Left cardiac atrium (tissue), 4 donors: ENCODE results near the gene RGS6. TPM values are rescaled to one million over a fixed set of nuclear protein-coding genes. Genes with fewer than 3 reads are reported as not detected.
A peak's percentile ranks its signal among the peaks of the same experiment; 100 is the strongest.

ENCODE experiments used
- ATAC-seq, 2 donors: fragments of 200-7000 bp; cut with Tn5 transposase; one replicate each; pipeline ENCODE4 v1.9.1; 2020; ENCODE audit warnings: mild to moderate bottlenecking in 2 of 2, moderate library complexity in 2 of 2
- DNase-seq: peaks from one replicate; pipeline ENCODE4 v3.0.0-alpha.2; 2020
- intact Hi-C, 2 donors: fragments of 100-400 bp; cut with DNase I; formaldehyde crosslinking; loops; one replicate each; pipeline versions ENCODE4 v1.14.1 to v1.15.1; 2022 to 2023
- total RNA-seq, 2 donors: library from RNA; stranded (reverse); fragmentation: NEBNext Ultra II Directional; extraction: Animal tissue kit (Norgen Biotek cat#: 25700); gene quantifications; one replicate each; pipeline ENCODE4 v1.2.1, GENCODE V29; 2021
- donor health status: DM: no; HTN: yes; CAD: no.
- donor health status: DM: no; HTN: yes; CAD: no; lungs with severe emphysema.
- donor health status: DM: yes; HTN: yes; CAD: no.
- donor health status: Dilated cardiomyopathy.

The RGS6 gene
- total RNA-seq, 2 donors from 2014 or later, result 12.4 to 18.5 TPM

DNA sequence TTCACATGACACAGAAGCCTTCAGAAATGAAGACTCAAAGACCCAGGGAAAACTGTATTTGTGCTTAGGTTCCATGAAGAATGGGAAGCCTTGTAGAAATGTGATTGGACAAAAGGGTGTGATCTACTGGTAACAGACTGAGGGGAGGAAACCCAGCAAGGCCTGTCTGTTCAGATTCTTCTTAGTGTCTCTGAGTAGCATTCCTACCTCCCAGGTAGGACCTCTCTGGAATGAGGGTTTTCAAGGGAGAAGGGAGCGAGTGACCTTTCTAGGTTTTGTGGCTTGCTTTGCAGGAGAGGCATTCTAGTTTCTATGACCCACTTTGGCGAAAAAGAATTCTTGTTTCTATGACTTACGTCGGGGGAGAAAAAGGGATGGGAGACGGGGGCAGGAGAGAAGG, 560.0 kb downstream of the RGS6 start:
- intact Hi-C loops, result no loop called here
- ATAC-seq, result no peak

DNA sequence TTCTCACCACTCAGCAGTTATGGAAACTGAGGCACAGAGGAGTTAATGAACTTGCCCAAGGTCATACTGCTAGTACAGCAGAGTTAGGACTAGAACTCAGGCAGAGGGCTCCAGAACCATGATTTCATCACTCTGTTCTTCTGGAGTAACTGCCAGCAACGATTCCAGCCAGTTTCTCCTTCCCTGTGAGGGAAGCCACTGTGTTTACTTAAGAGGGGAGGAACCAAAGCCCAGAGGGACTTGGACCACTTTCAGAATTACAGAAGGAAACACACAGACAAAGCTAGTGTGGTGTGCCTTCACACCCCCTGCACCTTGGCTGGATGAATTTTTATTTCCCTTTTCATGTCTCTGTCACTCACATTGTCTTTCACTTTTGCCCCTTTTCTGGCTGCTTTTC, 563.4 kb downstream of the RGS6 start:
- no peak for DNase-seq
- intact Hi-C loops, result no loop called here
- ATAC-seq, result peak; percentile 19 to 53

More for the DNA sequence above, 560.0 kb downstream of the RGS6 start:
- no peak for DNase-seq

DNA sequence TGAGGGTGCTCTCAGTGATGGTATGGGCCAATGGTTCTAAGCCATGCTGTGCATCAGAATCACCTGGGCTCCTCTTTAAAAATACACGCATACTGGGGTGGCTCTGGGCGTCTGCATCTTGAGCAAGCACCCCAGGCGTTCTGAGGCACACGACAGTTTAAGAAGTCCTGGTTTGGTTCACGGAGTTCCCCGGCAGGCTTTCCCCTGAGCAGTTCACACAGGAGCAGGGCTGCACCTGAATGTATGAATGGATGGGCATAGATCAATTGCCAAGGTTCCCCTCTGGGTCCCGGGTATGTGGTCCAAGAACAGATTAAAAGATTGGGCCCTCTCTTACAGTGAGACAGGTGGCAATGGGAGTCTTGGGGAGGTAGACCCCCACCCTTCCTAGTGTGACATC, 566.4 kb downstream of the RGS6 start:
- intact Hi-C loops, result no loop called here
- no peak for DNase-seq

DNA sequence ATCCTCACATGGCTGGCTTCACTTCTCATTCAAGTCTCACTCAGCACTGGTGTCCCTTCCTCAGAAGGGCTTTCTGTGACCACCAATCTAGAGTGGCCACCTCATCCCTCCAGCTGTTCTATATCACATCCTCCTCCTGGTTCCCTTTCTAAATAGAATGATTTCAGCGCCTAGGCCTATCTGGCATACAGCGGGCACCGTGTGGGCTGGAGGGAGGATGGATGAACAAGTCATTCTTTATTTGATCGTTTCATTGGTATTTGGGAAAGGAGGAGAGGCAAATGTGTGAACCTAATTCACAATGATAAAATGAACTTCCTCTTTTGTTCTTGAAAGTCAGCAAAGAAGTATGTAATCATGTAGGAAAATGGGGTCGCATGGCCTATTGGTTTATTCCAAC, 567.5 kb downstream of the RGS6 start:
- ATAC-seq, result no peak
- no peak for DNase-seq
- intact Hi-C loops, result no loop called here

More for the DNA sequence above, 566.4 kb downstream of the RGS6 start:
- ATAC-seq, result no peak

DNA sequence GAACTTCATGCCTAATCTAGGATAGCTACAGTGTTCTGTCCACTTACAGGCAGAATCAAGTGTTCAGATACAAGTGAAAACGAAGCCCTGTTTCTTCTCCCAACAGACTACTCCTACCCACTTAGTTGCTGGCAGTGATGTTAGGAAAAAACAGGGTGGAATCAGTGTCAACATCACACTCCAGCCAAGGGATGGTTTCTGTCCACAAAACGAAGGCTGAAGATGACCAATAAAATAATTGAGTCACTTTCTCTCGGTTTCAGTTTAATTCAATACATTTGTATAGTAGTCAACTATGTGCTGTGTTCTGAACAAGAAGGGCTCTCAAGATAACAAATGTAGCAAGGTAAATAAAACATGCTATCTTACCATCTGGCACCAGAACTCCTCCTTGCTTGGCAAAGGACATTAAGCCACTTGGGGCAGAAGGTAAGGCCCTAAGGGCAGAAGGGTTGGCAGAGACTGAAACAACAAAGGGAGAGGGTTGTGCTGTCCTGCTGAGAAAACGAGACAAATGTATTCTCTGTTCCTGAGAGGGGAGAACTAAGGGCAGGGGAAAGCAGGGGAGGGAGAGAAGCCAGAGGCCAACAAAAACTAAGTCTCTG, 568.1 kb downstream of the RGS6 start:
- ATAC-seq, result no peak
- DNase-seq, result no peak
- intact Hi-C loops, result no loop called here

DNA sequence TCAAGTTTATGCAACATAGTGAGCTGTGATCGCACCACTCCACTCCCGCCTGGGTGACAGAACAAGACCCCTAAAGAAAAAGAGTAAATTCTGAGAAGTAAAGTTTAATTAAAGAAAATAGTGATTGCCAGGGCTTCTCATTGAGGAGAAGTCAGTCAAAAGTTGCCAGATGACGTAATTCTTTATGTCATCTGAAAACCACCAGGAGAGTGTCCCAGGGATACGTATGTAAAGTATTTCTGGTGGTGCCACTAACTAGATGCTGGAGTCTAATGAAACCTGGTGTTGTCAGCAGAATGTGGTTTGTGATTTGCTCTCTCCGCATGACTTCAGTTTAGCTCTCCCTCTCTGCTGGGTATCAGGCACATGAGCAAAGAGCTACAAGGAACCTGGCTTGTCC, 569.2 kb downstream of the RGS6 start:
- DNase-seq, result no peak
- ATAC-seq, result no peak
- intact Hi-C loops, result no loop called here

DNA sequence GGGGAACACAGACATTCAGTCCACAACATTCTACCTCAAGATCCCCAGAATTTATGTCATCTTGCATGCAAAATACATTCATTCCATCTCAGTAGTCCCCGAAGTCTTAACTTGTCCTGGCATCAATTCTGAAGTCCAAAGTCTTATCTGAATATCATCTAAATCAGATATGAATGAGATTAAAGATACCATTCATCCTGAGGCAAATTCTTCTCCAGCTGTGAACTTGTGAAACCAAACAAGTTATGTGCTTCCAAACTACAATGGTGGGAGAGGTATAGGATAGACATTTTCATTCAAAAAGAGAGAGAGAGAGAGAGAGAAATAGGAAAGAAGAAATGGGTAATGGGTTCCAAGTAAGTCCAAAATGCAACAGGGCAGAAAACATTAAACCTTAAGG, 571.0 kb downstream of the RGS6 start:
- intact Hi-C loops, result no loop called here
- no peak for DNase-seq
- no peak for ATAC-seq

DNA sequence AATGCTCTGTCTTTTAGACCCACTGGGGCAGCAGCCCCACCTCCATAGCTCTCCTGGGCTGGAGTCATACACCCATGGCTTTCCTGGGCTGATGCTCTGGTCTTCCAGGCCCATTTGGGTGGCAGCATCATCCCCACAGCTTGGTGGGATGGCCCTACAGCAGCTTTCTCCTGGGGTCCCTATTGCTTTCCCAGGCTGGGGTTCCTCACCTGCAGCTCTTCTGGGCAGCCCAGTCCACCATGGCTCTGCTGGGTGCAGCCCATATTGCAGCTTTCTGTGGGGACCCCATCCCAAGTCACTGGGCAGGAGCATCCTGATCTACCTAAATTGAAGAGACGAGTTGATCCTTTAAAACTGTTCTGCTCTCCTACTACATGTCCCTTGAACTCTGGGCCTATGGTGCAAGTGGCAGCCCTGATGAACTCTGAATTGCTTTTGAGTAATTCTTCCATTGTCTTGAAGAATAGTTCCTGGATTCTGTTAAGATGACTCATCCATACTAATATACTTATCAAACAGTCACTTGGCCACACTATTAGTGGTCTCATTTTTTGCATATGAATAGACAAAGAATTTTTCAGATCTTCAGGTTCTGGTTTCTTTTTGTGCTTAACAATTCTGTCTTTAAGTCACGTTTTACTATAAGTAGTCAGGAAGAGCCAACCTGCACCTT, 571.6 kb downstream of the RGS6 start:
- no peak for ATAC-seq
- DNase-seq, result no peak
- intact Hi-C loops, result no loop called here

DNA sequence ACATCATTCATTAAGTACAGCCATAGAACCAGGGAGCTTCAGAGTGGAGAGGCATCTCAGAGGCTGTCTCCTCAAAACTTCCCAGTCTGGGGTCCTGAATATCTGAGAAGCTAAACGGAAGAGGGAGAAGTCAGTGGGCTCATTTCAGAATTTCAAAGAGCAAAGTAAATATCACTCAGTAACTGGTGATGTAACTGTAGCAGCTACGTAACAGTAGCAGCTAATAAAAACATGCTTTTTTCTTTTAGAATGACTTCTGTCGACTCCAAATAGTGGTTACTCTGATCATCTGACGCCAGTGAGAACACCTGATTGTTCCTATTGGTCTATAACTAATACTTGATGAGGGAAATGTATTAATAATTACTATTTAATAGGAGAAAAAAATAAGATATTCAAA, 578.3 kb downstream of the RGS6 start:
- ATAC-seq (no peak), DNase-seq (no peak)
- intact Hi-C loops, result no loop called here

DNA sequence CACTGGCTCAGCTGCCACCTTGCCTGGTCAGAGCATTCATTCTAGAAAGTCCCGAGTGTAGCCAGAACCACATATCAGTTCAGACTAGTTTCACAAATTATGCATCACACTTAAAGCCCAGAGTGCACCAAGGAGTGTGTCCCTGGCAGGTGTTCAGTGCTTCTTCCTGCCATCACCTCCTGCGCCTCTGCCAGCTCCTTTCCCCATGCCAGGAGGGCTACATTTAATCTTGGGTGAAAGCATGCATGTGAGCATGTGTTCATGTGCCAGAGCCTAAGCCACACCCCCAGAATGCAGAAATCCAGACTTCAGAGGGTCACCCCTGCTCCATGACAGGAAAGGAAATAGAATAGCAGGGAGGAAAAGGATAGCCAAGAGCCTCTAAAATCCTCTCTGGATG, 580.1 kb downstream of the RGS6 start:
- ATAC-seq (no peak), DNase-seq (no peak)
- intact Hi-C loops, result loop anchor here in 1 of 2 donors (2.0 kb wide), 1 partner anchor 437 kb away; no protein-coding TSS in a partner anchor

DNA sequence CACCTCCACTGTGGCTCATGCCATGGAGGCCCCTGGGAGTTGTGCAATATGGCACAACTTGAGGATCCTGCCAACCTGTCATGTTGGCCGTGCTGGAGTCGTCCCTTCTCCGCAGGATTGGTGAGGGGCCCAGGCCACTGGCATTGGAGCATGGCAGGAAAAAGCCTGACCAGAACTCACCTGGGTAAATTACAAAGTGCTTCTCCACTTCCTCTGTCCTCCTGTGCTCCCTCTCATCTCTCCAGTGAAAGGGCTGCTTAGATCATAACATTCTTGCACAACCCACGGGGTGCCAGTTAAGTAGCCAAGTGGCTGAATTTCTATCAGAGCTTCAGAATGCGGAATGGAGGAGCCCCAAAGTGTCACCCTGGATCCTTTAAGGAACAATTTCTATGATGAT, 580.7 kb downstream of the RGS6 start:
- ATAC-seq, result peak in 1 of 2 donors; percentile 9
- no peak for DNase-seq
- intact Hi-C loops, result loop anchor here in 1 of 2 donors (2.0 kb wide), 1 partner anchor 436 kb away; no protein-coding TSS in a partner anchor

DNA sequence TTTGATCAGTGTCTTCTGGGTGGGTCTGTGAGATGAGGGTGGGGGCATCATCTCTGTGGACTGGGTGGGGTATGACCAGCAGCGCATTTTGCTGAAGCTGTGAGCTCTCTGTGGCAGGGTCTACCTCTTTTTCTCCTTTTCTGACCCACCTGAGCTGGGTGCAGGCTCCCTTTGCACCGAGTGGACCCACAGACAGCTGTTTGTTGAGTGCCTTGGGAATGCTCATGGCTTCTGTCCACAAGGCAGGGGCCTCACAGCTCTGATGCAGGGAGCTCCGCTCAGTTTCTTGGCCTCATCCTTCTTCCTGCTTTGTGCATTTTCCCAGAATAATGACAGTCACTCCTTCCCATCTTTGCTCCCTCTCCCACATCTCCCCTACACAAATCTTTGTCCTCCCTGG, 581.1 kb downstream of the RGS6 start:
- intact Hi-C loops, result loop anchor here in 1 of 2 donors (2.0 kb wide), 1 partner anchor 435 kb away; no protein-coding TSS in a partner anchor
- no peak for DNase-seq
- no peak for ATAC-seq

DNA sequence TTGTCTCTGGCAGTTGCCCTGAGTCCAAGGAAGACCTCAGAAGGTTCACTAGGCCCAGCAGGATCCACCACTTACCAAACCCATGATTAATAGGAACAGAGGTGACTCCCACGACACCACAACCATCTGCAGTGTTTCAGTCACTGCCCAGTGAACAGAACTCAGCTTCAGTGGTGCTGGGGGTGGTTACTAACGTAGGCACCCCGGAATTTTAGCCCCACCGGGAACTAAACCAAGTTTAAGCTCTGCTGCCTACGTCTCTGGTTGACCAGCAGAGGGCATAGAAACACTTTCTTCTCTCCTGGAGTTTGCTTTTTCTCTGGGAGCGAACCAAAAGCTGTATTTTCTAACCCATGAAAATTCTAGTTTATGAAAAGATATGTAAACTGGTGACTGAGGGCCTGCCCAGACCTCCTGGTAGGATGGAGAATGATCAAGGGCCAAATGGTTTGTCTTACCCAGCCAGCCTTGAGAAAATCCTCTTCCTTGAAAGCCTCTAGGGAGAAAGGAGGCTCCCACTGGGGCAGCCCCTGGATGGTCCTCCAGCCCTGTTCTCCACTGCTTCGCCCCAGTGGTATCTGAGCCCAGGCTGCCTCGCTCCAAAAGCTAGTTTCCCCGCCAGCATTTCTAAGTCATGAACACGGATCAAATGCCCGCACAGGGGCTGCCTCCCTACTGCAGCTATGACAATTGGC, 581.9 kb downstream of the RGS6 start:
- no peak for DNase-seq
- ATAC-seq, result peak in 1 of 2 donors; percentile 16
- intact Hi-C loops, result loop anchor here in 1 of 2 donors (2.0 kb wide), 1 partner anchor 435 kb away; no protein-coding TSS in a partner anchor

DNA sequence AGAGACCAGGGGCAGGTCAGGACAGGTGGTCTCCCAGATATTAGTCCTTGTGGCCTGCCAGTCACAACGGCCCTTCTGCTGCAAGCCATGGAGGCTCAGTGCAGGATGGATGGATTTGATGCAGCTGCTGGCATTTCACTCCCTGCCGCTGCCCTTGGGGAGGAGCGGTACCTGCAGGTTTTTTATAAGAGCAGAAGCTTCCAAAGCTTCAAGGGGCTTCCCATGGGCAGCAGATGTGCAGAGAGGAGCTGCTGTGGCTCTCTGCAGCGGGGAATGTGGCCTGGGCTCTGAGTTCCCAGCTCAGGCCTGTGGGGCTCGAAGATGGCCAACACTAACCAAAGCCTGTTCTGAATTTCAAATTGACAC, 582.4 kb downstream of the RGS6 start:
- DNase-seq (no peak), ATAC-seq (no peak)
- intact Hi-C loops, result loop anchor here in 1 of 2 donors (5.0 kb wide), 1 partner anchor 433 kb away; no protein-coding TSS in a partner anchor

DNA sequence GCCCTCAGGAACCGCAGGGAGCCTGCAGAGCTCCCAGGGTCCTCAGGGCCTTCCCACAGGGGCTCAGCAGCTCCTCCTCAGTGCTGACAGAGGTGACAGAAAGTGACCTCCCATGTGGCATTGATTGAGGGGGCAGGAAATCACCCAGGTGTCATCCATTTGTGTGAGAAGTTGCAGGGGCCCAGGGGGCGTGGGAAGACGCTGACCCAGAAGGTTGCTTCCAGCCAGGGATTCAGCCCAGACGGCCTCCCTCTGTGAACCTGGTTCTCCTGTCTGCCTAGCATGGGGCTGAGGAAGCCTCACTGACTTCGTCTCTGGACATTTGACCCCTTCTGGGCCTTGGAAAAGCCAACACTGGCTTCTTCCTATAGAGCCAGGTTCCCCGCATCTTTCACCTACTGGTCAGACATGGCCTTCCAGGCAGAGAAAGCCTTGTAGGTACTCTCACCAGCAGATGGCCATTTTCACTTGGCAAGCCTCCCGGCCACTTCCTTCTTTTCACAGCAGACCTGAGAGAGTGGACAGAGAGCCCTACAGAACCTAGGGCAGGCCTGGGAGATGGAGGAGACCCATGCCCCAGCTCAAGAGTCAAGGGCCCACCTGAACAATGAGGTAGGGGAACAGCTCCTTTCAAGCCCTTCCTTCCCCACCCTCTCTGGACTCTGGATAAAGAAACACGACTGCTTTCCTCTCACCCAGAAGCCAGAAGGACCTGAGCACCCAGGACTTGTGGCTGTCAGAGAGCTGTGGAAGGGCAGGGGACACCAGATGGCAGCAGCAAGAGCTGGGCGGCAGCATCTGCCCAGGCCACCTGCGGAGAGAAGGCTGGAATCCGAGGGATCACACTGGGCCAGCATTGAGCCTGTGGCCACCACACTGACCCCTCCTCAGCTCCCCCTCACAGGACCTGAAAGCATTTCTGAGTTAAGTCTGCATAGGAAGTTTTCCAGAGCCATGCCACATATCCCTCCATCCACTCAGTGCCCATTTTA, 583.8 kb downstream of the RGS6 start:
- DNase-seq (no peak), ATAC-seq (peak in 1 of 2 donors; percentile 6)
- intact Hi-C loops, result loop anchor here in 1 of 2 donors (2.0 to 5.0 kb wide), 2 partner anchors 389 to 431 kb away; no protein-coding TSS in a partner anchor

DNA sequence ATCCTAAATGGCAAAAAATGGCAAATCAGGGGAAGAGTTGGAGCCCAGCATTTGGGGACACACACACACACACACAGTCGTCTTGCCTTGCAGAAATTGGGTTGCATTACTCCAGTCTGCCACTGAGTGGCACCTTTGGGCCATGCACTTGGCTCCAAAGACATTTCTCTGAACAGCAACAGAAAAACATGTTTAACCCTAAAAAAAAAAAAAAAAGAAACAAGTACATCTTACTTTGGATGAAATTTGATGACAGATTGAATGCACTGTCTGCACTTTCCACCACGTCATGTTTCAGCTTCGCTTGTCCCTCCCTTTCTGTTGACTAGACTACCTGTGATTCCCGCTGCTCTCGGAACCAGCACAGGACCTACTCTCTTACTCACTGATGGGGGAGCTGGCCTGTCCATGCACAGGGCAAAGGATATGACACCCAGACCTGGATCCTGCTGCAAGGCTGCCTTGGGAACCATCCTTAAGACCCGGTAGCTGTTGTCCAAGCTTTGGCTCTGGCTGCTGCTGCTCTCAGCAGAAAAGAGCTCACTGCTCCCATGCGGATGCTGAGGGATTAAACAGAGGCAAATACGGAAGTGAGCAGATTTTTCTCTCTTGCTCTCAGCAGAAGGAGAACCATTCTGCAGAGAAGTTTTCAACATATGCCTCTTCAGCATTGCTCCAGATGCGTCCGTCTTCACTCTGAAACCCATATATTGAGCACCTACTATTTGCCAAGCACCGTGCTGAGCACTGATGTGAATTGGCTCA, 584.9 kb downstream of the RGS6 start:
- peak; percentile 77 to 78 for ATAC-seq
- DNase-seq, result peak; percentile 52
- intact Hi-C loops, result loop anchor here in 1 of 2 donors (2.0 to 5.0 kb wide), 2 partner anchors 388 to 430 kb away; no protein-coding TSS in a partner anchor

DNA sequence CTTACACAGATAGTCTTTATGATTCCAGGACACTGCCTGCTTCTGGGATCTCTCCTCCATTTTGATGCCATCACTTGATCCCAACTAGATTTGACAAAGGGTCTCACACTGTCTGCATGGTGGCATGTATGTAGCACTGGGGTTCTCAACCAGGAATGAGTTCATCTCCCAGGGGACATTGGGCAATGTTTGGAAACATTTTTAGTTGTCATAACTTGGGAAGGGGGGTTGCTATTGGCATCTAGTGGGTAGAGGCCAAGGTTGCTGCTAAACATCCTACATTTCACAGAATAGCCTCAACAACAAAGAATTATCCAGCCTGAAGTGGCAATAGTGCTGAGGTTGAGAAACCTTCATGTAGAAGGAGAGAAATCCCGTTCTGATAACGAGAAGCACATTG, 585.5 kb downstream of the RGS6 start:
- intact Hi-C loops, result loop anchor here (2.0 to 5.0 kb wide), 2 partner anchors 387 to 430 kb away; no protein-coding TSS in a partner anchor
- ATAC-seq (no peak), DNase-seq (no peak)

DNA sequence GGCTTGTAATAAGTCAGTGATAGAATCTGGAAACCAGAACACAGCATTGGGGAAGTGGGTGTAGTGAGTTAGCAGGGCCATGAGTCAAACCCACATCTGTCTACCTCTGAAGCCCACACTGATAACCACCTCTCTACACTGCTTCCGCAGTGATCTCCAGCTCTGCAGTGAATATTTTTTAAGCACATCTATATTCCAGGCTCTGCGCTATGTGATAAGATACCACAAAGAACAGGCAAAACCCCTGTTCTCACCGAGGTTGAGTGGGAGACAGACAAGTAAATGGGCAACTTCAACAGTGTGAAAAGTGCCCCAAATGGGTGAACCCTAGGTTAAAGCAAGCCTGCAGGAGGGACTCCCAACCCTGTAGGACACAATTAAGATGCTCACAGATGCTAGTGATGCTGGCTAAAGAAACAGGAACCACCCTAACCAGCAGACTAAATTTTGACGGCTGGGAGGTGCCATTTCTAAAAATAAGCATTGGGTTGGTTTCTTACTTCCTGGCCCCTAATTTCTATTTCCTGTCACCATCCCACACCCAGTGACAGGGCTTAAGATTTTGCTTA, 586.7 kb downstream of the RGS6 start:
- intact Hi-C loops, result loop anchor here (2.0 to 5.0 kb wide), 2 partner anchors 386 to 428 kb away; no protein-coding TSS in a partner anchor
- DNase-seq (no peak), ATAC-seq (no peak)
